Breast epithelium (tissue), 3 donors: ENCODE results near the gene TENM3.

Experiments
- POLR2A ChIP-seq: fragments of 450-650 bp; IDR thresholded peaks from one replicate; pipeline ENCODE4 v1.6.1; 2016; ENCODE audit warnings: antibody characterized with exemption, mild to moderate bottlenecking, moderate library complexity
- POLR2AphosphoS5 ChIP-seq, 3 donors: sonication (generic); formaldehyde crosslinking; IDR thresholded peaks; one replicate each; pipeline ENCODE4 v1.6.1; 2017; ENCODE audit warnings: antibody characterized with exemption in 3 of 3
- TF ChIP-seq, protein P1 (sequence below), 3 donors: fragments of 450-650 bp; IDR thresholded peaks; one replicate each; pipeline ENCODE4 v1.5.1; 2016 to 2017; ENCODE audit warnings: antibody characterized with exemption in 3 of 3, mild to moderate bottlenecking in 3 of 3, moderate library complexity in 3 of 3

DNA sequence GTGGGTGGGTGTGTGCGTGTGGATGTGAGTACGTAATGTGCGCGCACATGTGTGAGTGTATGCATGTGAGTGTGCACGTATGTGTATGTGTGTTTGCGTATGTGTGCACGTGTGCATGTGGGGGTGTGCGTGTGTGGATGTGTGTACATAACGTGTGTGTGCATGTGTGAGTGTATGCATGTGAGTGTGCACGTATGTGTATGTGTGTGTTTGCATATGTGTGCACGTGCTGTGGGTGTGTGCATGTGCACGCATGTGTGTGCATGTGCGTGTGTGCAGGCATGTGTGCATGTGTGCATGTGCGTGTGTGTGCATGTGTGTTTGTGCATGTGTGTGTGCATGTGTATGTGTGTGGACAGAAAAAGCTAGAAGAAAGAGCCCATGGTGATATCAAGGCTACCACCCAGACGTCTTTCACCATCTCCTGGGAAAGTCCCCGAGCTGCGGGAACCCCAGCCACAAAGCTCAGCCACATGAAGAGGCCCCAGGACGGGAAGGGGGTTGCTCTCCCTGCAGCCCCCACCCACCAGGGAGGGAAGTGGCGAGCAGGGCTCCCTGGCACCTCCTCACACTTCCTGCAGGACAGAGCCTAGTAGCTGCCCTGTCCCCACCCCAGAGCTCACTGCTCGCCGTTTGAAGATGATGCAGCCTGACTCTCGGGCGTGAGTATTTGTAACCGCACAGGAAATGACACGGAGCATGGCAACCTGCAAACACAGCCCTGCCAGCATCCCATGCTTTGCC lies 565.6 kb downstream of the TENM3 start:
- TF ChIP-seq, protein P1, sequence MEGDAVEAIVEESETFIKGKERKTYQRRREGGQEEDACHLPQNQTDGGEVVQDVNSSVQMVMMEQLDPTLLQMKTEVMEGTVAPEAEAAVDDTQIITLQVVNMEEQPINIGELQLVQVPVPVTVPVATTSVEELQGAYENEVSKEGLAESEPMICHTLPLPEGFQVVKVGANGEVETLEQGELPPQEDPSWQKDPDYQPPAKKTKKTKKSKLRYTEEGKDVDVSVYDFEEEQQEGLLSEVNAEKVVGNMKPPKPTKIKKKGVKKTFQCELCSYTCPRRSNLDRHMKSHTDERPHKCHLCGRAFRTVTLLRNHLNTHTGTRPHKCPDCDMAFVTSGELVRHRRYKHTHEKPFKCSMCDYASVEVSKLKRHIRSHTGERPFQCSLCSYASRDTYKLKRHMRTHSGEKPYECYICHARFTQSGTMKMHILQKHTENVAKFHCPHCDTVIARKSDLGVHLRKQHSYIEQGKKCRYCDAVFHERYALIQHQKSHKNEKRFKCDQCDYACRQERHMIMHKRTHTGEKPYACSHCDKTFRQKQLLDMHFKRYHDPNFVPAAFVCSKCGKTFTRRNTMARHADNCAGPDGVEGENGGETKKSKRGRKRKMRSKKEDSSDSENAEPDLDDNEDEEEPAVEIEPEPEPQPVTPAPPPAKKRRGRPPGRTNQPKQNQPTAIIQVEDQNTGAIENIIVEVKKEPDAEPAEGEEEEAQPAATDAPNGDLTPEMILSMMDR (IDR thresholded peaks at IDR 0.05): no peak
- no peak for TF ChIP-seq POLR2A
- no peak for TF ChIP-seq POLR2AphosphoS5 (IDR thresholded peaks at IDR 0.05)
